Peyer's patch (tissue), 4 donors: ENCODE results near the gene ANKRD44.

Experiments used
- CTCF ChIP-seq, 6 experiments: fragments of 450-650 bp in 4 of 6; fragments of 200-600 bp in 2 of 6; sonication (generic) in 1 of 6; IDR thresholded peaks; one replicate each; pipeline ENCODE4 v1.5.1; 2017 to 2019; ENCODE audit warnings: antibody characterized with exemption in 6 of 6, mild to moderate bottlenecking in 3 of 6, moderate library complexity in 1 of 6
- POLR2A ChIP-seq, 2 donors: fragments of 450-650 bp; IDR thresholded peaks; one replicate each; pipeline ENCODE4 v1.5.1; 2017; ENCODE audit warnings: antibody characterized with exemption in 2 of 2, mild to moderate bottlenecking in 2 of 2, moderate library complexity in 2 of 2

GRCh38 chr2:197340591-197340990 is 30.0 kb upstream of the ANKRD44 start:
- TF ChIP-seq POLR2A (IDR thresholded peaks at IDR 0.05) (no peak), CTCF (IDR thresholded peaks at IDR 0.05) (no peak)
